H1 (cell line): ENCODE measurements around the gene HOXA13. TPM values are rescaled to one million over a fixed set of nuclear protein-coding genes. Genes with fewer than 3 reads are reported as not detected.

ENCODE experiments used
- KDM4A ChIP-seq: IDR thresholded peaks from one replicate; pipeline ENCODE4 v1.7.1; 2012; ENCODE audit warnings: low read depth, mild to moderate bottlenecking, moderate library complexity, low read length, inconsistent platforms; ENCODE audit not compliant: severe bottlenecking
- TBP ChIP-seq: IDR thresholded peaks from 2 replicates; pipeline ENCODE4 v1.6.1; 2011; ENCODE audit warnings: low read depth, low read length, improper control_type of control experiment
- polyA plus RNA-seq, 7 experiments: library from polyadenylated mRNA; depleted of rRNA in 3 of 7; stranded (reverse) in 5 of 7; unstranded in 2 of 7; fragments of >200 nt in 5 of 7; fragments of 200-250 nt in 2 of 7; gene quantifications; 1 replicate in 5 of 7; 2 replicates in 1 of 7; 4 replicates in 1 of 7; pipeline versions ENCODE4 v1.2.1 to v1.2.3, GENCODE V29; 2011 to 2013; ENCODE audit warnings: missing spikeins in 2 of 7, mixed read lengths in 2 of 7
- total RNA-seq: library from RNA; stranded (reverse); fragmentation: NEBNext Ultra II Directional; extraction: Animal tissue kit (Norgen Biotek cat#: 25700); gene quantifications from 2 replicates; pipeline ENCODE4 v1.2.1, GENCODE V29; 2021

Gene HOXA13
- total and polyA plus RNA-seq, 2 of the 8 experiments (the other 6 are each of a cell fraction or from before 2014, with no cell fraction given), result not detected

DNA sequence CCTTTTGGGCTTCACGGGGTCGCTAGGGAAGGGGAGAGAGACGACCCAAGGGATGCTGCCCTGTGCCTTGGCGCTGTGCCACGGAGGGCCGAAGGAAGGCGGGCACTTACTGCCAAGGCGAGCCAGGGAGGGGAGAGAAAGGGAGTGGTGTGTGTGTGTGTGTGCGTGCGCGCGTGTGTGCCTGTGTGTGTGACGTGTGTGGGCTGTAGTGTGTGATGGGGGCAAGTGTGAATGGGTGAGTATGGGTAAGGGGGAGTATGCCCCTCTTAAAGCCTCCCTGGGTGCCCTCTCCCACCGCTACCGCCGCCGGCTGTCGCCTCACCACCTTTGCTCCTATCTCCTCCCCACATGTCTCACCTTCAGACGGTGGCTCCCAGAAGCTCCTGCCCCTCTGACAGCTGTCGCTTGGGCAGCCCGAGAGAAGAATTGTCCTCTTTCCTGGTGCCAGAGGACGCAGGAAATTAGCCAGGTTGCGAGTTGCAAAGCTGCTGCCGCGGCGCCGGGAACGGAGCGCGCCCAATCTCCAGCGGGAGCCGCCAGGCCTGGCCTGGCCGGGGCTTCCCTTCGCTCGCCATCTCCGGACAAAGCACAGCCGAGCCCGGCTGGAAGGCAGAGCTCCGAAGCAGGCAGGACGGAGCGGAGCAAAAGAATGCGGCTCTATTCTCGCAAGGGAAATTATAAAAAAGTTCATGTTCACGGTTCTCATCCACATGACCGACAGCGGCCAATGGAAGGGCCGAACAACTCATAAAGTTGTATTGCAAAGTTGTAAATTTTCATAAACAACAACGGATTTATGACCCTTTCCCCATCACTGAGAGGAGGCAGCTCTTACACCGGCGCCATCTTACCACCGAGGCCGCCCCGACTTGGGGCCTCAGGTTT, 47.7 kb downstream of the HOXA13 start, which contains the start of gene HOXA3 (continued):
- no peak for TF ChIP-seq KDM4A
- no peak for TF ChIP-seq TBP
